HG03139 (cell line): ENCODE measurements around the gene HMCN1.

ENCODE experiments used
- ATAC-seq: cut with Tn5 transposase; IDR thresholded peaks from one replicate; pipeline ENCODE4 v1.9.1; 2021; ENCODE audit not compliant: unreplicated experiment

Gene HMCN1

DNA sequence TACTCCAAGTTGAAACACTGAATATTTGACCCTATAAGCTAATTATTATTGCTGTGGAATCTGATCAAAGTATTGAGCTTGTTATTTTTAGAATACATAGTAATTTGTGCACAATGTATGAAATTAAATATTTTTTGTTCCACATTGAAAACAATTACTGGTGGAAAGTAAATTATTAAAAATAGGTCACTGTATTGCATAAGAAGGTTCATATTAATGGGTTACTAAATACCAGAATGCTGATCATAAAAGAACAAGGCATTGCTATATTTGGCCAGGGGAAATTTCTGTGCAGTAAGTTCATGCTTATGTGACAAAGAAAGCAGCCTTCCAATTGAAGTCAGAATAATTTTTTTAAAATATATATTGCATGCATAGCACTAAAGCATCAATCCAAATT, 481.4 kb downstream of the HMCN1 start:
- no peak for ATAC-seq

DNA sequence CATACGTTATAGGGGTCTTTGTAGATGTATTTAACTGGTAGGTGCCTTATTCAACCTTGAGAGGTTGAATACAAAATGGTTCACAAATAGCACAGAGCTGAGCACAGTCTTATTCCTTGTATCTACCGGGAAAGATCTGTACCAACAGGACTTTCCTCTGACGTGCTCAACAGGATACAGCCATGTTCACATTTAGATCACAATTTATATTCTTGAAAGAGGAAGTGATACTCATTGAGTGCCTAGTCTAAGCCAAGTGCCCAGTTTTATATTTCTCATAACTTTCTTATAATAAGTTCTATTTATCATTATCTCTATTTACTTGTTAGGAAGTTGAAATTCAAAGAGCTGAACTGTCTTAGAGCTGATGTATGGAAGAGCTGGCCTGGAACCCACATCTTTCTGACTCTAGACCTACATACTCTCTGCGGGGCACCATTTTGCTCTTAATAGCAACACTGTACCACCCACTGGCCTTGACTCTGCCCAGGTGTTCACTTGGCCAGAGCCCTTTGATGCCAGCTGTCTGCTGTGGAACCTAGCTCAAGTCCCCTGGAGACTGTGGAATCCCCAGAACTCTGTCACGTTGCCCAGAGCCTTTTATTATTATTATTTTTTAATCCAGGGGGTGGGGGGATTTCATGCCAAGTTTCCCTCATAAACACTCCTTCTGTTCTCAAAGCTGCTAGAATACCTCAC, 484.6 kb downstream of the HMCN1 start:
- ATAC-seq: peak; percentile 81

DNA sequence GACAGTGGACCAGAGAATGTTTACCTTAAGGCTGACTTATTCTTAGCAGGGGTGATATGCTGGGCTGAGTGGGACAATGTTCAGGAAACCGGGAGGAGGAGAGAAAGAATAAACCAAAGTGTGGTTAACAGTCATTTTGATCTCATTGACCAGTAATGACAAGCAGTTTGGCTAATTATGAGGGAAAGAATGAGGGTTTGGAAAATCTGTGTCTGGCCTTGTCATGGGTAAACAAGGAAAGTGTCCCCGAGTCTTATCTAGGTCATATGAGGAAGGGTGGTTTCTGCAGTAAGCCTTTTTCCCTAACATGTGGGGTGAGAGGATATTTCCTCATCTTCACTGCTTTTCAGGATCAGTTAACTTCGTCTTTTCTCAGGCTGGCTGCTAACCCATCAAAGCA, 485.9 kb downstream of the HMCN1 start:
- ATAC-seq: no peak

DNA sequence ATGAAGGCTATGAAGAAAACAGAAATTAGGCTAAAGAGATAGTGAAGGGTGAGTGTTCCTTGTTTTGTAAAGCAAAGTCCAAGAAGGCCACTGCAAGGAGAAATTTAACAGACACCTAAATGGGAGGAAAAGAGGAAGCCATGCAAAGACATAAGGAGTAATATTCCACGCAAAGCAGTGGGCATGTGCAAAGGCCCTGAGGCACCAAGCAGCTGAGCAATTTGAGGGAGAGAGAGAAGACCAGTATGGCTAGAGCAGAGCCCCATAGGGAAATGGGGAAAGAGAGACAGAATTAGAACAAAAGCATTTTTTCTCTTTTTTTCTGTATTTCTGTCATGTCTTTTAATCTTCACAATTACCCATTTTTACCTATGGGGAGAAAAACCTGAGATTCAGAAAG, 486.7 kb downstream of the HMCN1 start:
- no peak for ATAC-seq

DNA sequence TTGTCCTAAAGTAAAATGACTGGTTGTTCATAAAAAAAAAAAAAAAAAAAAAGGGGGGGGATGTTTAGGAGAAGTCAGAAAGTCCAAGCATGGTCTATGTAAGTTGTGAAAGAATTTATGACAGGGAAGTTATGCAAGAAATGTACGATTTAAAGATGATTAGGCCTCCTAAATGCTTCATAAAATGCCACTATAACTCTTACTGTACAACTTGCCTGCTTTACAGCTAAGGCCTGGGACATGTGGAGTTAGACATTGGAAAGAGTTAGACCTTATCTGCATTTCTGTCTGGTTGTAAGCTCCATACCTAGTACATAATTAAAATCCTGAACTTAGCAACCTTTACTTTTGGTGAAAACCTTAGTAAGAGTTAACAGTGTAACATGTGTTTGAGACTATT, 490.9 kb downstream of the HMCN1 start:
- ATAC-seq: no peak

DNA sequence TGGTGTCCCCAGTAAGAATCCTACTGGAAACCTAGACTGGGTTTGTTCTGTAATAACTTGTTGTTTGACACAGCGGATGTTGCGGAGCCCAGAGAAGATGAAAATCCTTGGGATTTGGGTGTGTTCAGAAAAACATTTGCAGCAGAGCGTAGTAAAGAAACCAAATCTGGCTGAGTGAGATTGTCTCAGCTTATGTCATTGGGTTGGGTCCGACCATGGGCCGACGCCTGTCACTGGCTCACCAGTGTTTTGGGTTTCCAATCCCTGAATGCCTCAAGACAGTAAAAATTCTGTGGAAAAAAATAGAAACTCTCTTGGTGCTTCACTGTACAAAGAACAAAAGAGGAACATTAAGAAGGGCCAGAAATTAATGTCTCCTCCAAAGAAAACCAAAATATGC, 494.6 kb downstream of the HMCN1 start:
- ATAC-seq: no peak

DNA sequence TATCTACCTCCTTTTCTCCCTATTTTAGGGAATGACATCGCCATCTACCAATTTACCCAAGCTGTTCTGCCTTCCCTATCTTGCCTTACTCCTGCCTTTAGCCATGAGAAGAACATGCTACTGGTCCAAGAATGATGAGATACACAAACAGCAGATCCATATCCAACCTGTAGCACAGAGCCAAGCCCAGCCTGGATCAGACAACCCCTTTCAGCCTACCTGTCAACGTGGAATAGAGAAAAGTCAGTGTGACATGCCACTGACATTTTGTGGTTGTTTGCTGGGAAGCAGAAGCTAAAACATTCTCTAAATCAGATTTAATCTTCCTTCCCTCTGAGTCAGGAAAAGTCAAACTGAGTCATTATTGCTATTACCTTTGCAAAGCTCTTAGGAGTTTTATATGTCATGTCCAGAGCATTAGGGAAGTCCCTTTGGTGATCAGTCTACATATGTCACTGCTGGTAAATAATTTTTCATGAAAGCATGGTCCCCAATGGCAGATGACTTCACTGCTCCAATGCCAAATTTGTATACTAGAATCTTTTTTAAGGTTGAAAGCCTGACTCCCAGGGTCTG, 497.8 kb downstream of the HMCN1 start:
- no peak for ATAC-seq

DNA sequence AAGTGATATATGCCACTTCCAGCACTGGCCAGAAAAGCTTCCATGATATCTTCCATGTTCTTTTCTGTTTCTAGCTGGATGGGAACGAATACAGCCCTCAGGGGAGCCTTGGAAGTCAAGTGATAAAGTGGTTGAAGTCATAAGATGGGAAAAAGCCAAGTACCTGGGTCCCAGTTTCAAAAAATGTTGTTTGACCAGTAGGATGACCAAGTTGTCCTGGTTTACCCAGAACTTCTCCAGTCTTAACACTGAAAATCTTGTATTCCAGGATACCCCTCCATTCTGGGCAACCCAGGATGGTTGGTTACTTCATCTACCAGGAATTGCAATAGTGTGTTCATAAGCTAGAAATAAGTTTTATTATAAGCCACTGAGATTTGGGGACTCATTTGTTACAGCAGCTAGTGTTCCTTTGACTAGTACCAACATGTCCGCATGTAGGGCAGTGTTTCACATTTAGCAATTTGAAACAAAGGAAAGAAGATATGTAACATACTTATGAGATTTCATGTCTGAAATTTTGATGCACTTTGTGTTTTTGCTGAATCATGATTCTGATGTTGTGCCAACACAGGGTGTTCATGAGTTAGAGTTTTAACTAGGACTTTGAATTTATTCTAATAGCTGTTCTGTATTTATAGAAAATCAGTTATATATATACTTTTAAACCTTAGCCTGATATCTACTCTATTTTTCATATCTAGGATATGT, 500.9 kb downstream of the HMCN1 start:
- no peak for ATAC-seq

DNA sequence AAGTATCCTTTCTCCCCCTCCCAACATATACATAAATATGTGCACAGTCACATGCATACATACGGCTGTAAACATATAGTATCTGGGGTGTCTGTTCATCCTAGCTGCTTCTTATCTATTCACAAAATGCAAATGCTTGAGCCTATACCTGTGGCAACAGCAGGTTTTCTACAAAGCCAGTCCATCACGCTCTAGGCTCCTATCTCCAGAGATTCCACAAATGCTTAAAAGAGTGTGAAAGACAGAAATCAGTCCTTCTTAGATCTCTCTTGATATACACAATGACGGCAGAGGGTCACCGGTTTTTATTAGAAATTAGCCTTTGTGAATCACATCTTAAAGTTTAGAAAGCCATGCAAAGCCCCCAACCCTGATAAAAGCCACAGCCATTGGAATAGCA, 501.5 kb downstream of the HMCN1 start:
- no peak for ATAC-seq

DNA sequence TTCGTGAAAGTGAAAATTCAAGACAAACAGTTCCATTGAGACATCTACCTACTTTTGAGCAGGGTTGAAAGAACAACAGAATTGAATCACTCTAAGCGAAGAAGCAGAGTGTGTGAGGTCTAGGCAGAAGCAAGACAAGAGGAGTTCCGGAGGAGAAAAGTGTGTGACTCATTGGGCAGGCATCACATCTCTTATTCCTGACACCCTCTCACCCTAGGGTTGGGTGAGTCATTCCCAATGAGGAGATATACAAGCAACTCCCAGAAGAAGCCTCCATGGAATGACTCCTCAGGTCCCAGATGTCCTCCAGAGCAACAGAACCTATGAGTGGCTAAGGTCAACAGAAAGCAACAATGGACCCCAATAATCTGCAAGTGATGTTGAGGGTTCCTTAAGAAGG, 502.7 kb downstream of the HMCN1 start:
- no peak for ATAC-seq

DNA sequence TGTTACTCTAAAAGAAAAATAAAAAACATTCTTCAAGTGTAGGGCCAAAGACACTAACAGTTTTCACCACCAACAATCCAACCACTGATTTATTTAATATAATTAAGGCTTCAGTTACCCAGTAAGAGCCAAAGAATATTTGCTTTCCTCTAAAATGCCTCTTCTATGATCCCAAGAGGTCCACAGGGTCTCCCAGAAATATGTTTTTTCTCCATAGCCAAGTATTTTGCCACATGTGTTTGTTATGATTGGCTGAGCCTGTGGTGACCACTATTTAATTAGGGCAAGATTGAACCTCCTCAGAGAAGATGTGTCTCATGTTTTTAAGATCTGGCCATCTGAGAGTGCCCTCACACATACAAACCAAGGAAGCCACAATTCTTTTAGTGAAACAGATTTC, 505.0 kb downstream of the HMCN1 start:
- ATAC-seq: no peak

DNA sequence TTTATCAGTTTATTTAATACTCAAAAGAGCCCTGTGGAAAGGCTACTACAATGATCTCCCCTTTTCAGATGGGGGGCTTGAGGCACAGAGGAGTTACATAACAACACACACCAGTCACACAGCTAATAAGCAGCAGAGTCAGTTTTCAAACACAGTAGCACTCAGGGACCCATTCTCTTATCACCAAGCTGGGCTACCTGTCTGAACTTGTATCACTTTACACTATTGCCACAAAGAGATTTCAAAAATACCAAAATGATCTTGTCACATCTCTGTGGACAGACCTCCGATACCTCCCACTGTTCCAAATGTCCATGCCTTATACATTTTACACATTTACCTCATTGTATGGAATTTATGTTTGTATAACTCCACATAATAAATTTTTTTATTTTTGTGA, 506.2 kb downstream of the HMCN1 start:
- no peak for ATAC-seq
